Effector memory CD8-positive, alpha-beta T cell (primary cell): Measurements from ENCODE around the gene HEPHL1.
A peak's percentile ranks its signal among the peaks of the same experiment; 100 is the strongest.

Experiments used
- ATAC-seq: fragments of 150-1000 bp; cut with Tn5 transposase; replicated peaks from 2 replicates; pipeline ENCODE4 v1.10.0; 2021; ENCODE audit warnings: mild to moderate bottlenecking, moderate library complexity
- DNase-seq, 3 experiments: peaks; one replicate each; pipeline ENCODE4 v3.0.0; 2021
- H3K27ac Mint-ChIP-seq, 2 donors: one replicate each; pipeline ENCODE4 v1.8.0; 2022; ENCODE audit warnings: mild to moderate bottlenecking in 2 of 2, mixed read lengths in 2 of 2, moderate library complexity in 2 of 2
- H3K27me3 Mint-ChIP-seq, 2 donors: one replicate each; pipeline ENCODE4 v1.8.0; 2022; ENCODE audit warnings: mixed read lengths in 2 of 2
- H3K36me3 Mint-ChIP-seq: one replicate; pipeline ENCODE4 v1.8.0; 2022; ENCODE audit warnings: mild to moderate bottlenecking, moderate library complexity, mixed read lengths; ENCODE audit not compliant: insufficient read depth
- H3K4me1 Mint-ChIP-seq, 2 donors: one replicate each; pipeline ENCODE4 v1.8.0; 2022; ENCODE audit warnings: low read depth in 2 of 2, mixed read lengths in 2 of 2
- H3K4me3 Mint-ChIP-seq, 2 donors: one replicate each; pipeline ENCODE4 v1.8.0; 2022; ENCODE audit warnings: mild to moderate bottlenecking in 2 of 2, mixed read lengths in 2 of 2, moderate library complexity in 2 of 2
- H3K9me3 Mint-ChIP-seq, 2 donors: one replicate each; pipeline ENCODE4 v1.8.0; 2022; ENCODE audit warnings: mixed read lengths in 2 of 2

HEPHL1 gene

DNA sequence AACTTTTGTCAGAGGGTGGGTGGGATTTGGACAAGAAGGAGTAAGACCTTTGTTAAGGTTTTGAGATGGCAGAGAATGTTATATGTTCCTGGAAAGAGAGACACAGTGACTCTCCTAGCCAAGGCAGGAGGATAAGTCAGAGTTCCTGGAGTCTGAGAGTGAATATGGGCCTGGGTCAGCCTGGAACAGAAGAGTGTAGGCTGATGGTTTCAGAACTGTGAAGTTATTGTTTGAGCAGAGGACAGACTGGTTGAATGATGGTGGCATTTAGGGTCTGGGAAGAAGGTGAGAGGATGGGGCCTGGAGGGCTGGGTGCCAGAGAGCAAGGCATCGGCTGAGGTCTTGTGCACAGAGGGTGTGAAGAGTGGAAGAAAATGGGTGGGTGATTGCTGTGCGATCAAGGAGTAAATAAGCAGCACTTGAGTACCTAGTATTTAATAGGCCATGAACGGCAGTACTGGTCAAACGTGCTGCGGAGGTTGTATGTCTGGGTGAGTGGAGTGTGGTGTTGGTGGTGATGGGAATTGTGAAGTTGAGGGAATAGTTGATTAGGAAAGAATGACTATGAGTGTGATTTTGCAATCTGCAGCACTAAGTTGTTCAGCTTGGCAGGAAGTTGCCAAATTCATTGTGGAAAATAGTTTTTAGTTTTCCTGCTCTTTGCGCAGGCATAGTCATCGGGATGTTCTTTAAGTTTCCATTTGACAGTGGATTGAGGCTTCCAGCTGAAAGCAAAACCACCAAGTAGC, 109.3 kb downstream of the HEPHL1 start:
- no peak for ATAC-seq
- Mint-ChIP-seq H3K27ac (no peak overlapping the region), H3K9me3 (no peaks in the 10 kb centered on the region), H3K36me3 (peaks cover 10% of the 10 kb centered on the region), H3K4me3 (no peak overlapping the region), H3K27me3 (no peaks in the 10 kb centered on the region), H3K4me1 (peaks cover 33 to 37% of the 10 kb centered on the region in 2 donors)
- DNase-seq, result no peak

GRCh38 chr11:94131047-94131717, 110.0 kb downstream of the HEPHL1 start:
- no peak overlapping the region for H3K4me3 Mint-ChIP-seq
- ATAC-seq (no peak), DNase-seq (no peak)
- no peak overlapping the region for H3K27ac Mint-ChIP-seq
- no peaks in the 10 kb centered on the region for H3K27me3 Mint-ChIP-seq
- peaks cover 35 to 44% of the 10 kb centered on the region in 2 donors for H3K4me1 Mint-ChIP-seq
- H3K36me3 Mint-ChIP-seq, result peaks cover 10% of the 10 kb centered on the region
- no peaks in the 10 kb centered on the region for H3K9me3 Mint-ChIP-seq

- no peak for DNase-seq
- H3K4me3 Mint-ChIP-seq, result no peak overlapping the region
- ATAC-seq, result no peak
- H3K36me3 Mint-ChIP-seq, result peaks cover 10% of the 10 kb centered on the region
- H3K27me3 Mint-ChIP-seq, result no peaks in the 10 kb centered on the region
- H3K4me1 Mint-ChIP-seq, result peaks cover 40 to 47% of the 10 kb centered on the region in 2 donors
- no peaks in the 10 kb centered on the region for H3K9me3 Mint-ChIP-seq
- no peak overlapping the region for H3K27ac Mint-ChIP-seq
Observed at GRCh38 chr11:94131718-94132115, 110.6 kb downstream of the HEPHL1 start.

DNA sequence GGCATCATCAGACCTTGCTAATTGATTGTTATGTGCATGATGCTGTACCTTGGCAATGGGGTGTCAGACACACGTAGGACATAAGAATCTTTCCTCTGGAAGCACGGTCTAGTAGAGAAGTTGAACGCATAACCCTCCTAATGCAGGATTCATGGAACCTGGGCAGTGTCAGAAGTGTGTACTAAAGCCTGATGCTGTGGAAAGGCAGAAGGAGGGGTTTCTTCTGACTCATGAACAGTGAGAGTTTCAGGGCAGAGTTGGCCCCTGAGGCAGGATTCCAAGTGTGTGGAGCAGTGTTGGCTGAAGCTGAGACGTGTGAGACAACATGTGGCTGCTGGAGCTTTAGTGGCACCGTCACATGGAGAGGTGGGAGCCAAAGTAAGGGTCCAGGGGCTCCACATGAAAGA, 111.0 kb downstream of the HEPHL1 start:
- H3K27me3 Mint-ChIP-seq, result no peaks in the 10 kb centered on the region
- no peak for ATAC-seq
- no peak for DNase-seq

GRCh38 chr11:94132823-94133408, 111.8 kb downstream of the HEPHL1 start:
- DNase-seq, result no peak
- peaks cover 38 to 42% of the 10 kb centered on the region in 2 donors for H3K4me1 Mint-ChIP-seq
- H3K4me3 Mint-ChIP-seq, result no peak overlapping the region
- no peak overlapping the region for H3K27ac Mint-ChIP-seq
- peaks cover 8% of the 10 kb centered on the region for H3K36me3 Mint-ChIP-seq
- no peaks in the 10 kb centered on the region for H3K27me3 Mint-ChIP-seq
- no peaks in the 10 kb centered on the region for H3K9me3 Mint-ChIP-seq
- no peak for ATAC-seq

More for the DNA sequence above, 111.0 kb downstream of the HEPHL1 start:
- H3K36me3 Mint-ChIP-seq, result peaks cover 9% of the 10 kb centered on the region
- no peak overlapping the region for H3K4me3 Mint-ChIP-seq
- H3K9me3 Mint-ChIP-seq, result no peaks in the 10 kb centered on the region
- no peak overlapping the region for H3K27ac Mint-ChIP-seq
- peaks cover 42 to 45% of the 10 kb centered on the region in 2 donors for H3K4me1 Mint-ChIP-seq

GRCh38 chr11:94133752-94134151, 112.6 kb downstream of the HEPHL1 start:
- Mint-ChIP-seq H3K27ac (peak overlapping the region; percentile 13 to 74), H3K27me3 (no peaks in the 10 kb centered on the region), H3K4me1 (peaks cover 40% of the 10 kb centered on the region in 2 donors), H3K36me3 (peaks cover 3% of the 10 kb centered on the region), H3K4me3 (no peak overlapping the region), H3K9me3 (no peaks in the 10 kb centered on the region)
- no peak for ATAC-seq
- DNase-seq, result no peak

DNA sequence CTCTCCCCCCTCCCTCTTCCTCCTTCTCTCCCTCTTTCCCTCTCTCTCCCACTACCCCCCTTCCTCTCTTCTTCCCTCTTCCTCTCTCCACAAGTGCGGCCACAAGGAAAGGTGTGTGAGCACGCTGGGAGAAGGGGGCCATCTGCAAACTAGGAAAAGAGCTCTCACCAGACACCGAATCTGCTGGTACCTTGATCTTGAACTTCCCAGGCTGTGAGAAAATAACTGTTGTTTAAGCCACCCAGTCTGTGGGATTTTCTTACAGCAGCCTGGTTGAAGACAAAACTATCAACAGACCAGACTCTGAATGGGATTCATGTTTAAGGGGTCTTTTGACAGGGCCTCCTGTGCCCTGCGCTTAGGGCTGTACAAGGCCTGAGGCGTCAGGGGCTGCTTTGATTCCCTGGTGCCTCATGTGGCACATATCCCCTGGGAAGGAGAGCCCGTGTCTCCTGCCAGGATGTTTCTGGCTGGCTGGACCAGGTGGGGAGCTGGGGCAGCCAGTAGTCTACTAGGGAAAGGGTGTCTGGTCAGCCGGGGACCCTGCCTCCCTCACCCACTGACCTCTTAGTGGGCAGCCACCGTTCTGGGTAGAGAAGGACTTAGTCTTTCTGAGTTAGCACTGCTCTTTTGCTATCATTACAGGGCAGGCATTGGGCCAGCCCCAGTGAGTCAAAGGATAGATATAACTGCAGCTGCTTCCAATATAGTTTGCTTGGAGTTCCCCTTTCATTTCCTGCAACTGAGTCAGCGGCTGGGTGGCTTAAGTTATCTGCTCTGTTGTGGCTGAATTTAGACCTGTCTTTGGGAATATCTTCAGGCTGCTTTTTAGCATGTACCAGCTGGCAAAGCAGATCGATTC, 113.7 kb downstream of the HEPHL1 start:
- no peak for ATAC-seq
- Mint-ChIP-seq H3K9me3 (no peaks in the 10 kb centered on the region), H3K4me1 (peaks cover 45 to 48% of the 10 kb centered on the region in 2 donors), H3K27me3 (no peaks in the 10 kb centered on the region), H3K4me3 (no peak overlapping the region), H3K36me3 (peaks cover 3% of the 10 kb centered on the region), H3K27ac (peak overlapping the region; percentile 66 to 74)
- no peak for DNase-seq

- Mint-ChIP-seq H3K4me1 (peaks cover 56 to 67% of the 10 kb centered on the region in 2 donors), H3K36me3 (no peaks in the 10 kb centered on the region), H3K9me3 (no peaks in the 10 kb centered on the region), H3K27ac (no peak overlapping the region), H3K27me3 (no peaks in the 10 kb centered on the region), H3K4me3 (no peak overlapping the region)
- DNase-seq, result no peak
- no peak for ATAC-seq
Observed at GRCh38 chr11:94139416-94139815, 118.3 kb downstream of the HEPHL1 start.

DNA sequence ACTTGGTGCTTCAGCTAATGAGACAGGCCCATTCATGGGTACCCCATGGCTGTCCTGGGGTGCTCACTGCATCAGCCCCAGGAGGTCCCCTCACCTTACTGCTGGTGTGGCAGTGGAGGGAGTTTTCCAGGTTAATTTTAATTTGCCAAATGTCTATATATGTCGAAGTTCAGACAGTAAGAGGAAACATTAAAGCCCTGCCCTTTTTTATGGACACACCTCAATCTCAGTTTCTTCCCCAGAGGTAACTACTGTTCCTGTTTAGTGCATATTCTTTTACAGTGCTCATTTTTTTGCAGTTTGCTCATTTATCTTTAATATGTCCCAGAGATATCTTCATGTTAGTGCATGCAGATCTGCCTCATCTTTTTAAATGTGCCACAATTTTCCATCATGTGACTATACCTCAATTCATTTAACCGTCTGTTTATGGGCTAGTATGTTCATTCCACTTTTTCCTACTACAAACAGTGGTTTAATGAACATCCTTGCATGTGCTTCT, 119.1 kb downstream of the HEPHL1 start:
- DNase-seq (no peak), ATAC-seq (no peak)
- no peaks in the 10 kb centered on the region for H3K36me3 Mint-ChIP-seq
- H3K27me3 Mint-ChIP-seq, result no peaks in the 10 kb centered on the region
- no peak overlapping the region for H3K4me3 Mint-ChIP-seq
- no peaks in the 10 kb centered on the region for H3K9me3 Mint-ChIP-seq
- no peak overlapping the region for H3K27ac Mint-ChIP-seq
- peaks cover 56 to 68% of the 10 kb centered on the region in 2 donors for H3K4me1 Mint-ChIP-seq

DNA sequence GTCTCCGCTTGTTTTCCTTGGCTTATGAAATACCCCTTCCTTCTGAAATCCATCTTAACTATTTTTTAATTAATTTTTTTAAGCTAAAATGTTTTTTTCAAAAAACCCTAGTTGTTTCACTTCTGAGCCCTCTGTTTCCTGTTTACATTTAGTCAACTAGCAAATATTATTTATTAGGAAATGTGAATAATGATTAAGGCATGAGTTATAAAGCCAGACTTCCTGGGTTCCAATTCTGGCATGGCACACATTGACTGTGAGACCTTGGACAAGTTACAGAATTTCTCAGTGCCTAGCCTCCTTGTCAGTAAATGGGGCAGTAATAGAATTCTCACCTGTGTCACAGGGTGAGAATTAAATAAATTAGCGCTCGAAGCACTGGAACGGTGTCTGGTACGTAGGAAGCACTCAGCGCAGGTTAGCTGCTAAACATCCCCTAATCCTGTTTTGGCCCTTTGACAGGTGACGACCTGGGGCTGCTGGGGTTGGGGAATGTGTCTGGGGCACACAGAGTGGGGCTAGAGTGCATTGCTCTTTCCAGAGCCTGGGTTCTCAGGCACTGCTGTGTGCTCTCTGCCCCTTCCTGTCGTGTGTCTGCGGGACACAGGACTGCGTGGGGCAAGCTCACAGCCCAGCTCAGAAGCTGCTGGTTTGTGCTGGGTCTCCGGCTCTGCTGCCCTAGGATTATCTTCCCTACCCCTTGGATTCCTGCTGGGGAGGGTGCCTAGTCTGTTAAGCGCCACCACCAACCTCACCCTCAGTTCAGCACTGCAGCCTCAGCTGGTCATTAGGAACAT, 120.6 kb downstream of the HEPHL1 start:
- no peak overlapping the region for H3K4me3 Mint-ChIP-seq
- H3K4me1 Mint-ChIP-seq, result peaks cover 59 to 69% of the 10 kb centered on the region in 2 donors
- peak overlapping the region in 1 of 2 donors; percentile 3 for H3K27ac Mint-ChIP-seq
- DNase-seq, result no peak
- H3K27me3 Mint-ChIP-seq, result no peaks in the 10 kb centered on the region
- H3K36me3 Mint-ChIP-seq, result peaks cover 3% of the 10 kb centered on the region
- no peaks in the 10 kb centered on the region for H3K9me3 Mint-ChIP-seq
- ATAC-seq, result no peak

DNA sequence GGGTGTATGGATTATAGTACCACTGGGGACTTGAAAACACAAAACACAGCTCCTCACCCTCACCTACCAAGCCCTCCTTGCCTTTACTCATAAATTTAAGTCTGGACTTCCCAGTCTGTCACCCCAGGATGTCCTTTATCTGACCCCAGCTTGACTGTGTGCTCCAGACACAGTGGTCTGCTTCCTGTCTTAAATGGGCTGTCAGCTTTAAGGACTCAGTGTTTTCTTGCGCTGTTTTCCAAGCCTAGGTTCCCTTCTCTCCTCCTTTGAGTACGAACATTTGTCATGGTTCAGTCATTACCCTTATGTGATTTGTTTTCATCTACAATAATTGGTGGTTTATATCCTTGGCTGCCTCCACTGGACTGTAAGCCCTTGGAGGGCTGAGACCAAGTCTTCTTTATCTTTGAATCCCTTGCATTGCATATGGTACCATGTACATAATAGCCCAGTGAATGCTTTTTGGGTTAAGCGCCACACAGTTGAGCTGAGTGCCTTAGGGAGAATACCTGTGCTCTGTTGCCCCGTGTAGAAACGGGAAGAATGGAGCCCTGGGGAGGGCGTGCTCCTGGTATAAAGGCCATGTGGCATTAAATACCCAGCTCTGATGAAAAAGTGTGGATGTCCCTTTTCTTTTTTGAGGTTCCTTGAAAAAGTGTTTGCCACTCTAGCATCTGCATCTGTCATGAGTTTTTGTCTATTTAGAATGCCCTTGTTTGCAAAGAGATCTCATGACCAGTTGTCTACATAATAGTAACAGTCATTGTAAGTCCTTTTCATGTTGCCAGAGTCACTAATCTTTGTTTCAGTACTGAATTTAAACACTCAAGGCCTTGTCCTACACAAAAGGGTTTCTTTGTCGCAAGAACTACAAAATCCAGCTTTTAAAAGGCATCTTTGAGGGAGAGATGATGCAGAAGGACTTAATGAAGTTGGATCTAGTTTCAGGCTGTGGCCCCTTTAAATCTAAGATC, 121.4 kb downstream of the HEPHL1 start:
- Mint-ChIP-seq H3K4me3 (no peak overlapping the region), H3K9me3 (no peaks in the 10 kb centered on the region), H3K27me3 (no peaks in the 10 kb centered on the region), H3K36me3 (peaks cover 3% of the 10 kb centered on the region), H3K27ac (peak overlapping the region in 1 of 2 donors; percentile 3), H3K4me1 (peaks cover 58 to 74% of the 10 kb centered on the region in 2 donors)
- DNase-seq, result no peak
- no peak for ATAC-seq
